ENCODE measurements around the gene NBAS. TPM values are rescaled to one million over a fixed set of nuclear protein-coding genes. Genes with fewer than 3 reads are reported as not detected.
"Not testable (repeated sequence)": the region's sequence is repeated elsewhere in the genome, so short reads cannot be mapped to it uniquely, and the experiment has no call there.

Gene NBAS
- total and polyA plus RNA-seq, 5 experiments from 2014 or later, result 19.0 to 35.0 (median 20.6) TPM

DNA sequence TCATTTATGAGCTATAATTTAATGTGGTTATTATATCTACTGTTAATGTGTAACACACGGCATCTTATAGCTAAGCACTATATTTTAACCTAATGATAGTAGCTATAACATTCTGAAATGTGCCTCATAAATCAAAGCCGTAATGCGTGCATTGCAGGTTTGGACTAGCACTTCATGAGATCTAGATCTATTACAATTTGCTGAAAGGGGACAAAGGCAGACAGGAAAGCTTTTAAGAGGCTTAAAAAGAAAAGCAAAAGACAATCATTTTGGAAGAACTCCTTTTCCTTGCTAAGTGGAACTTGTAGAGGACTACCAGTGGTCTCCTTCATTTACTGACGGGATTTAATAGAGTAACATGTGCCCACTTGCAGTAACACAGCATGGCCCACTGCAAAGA lies 213.1 kb downstream of the NBAS start:
- POLR2A ChIA-PET, result no interaction called here
- DNase-seq (no peak), ATAC-seq (no peak)
- peaks cover 0 to 9% (median 2%) of the 10 kb centered on the region in 4 donors for H3K4me1 Mint-ChIP-seq
- no peak overlapping the region for H3K27ac Mint-ChIP-seq
- H3K4me3 Mint-ChIP-seq, result no peak overlapping the region
- H3K9me3 Mint-ChIP-seq, result peaks cover 0 to 13% (median 2%) of the 10 kb centered on the region in 9 donors
- peaks cover 42 to 78% (median 73%) of the 10 kb centered on the region in 3 donors for H3K36me3 Mint-ChIP-seq
- no peaks in the 10 kb centered on the region for H3K27me3 Mint-ChIP-seq

DNA sequence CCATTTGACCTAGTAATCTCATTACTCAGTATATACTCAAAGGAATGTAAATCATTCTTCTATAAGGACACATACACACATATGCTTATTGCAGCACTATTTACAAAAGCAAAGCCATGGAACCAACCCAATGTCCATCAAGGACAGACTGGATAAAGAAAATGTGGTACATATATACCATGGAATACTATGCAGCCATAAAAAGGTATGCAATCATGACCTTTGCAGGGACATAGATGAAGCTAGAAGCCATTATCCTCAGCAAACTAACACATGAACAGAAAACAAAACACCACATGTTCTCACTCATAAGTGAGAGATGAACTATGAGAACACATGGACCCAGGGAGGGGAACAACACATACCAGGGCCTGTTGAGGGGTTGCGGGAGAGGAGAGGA lies 214.5 kb downstream of the NBAS start:
- no peak for DNase-seq
- POLR2A ChIA-PET, result no interaction called here
- Mint-ChIP-seq H3K9me3 (peaks cover 0 to 13% (median 2%) of the 10 kb centered on the region in 9 donors), H3K27me3 (no peaks in the 10 kb centered on the region), H3K4me3 (no peak overlapping the region), H3K36me3 (peaks cover 34 to 75% (median 66%) of the 10 kb centered on the region in 3 donors), H3K4me1 (peaks cover 0 to 9% (median 2%) of the 10 kb centered on the region in 4 donors), H3K27ac (peak overlapping the region in 1 of 10 donors; percentile 10)
- no peak for ATAC-seq

DNA sequence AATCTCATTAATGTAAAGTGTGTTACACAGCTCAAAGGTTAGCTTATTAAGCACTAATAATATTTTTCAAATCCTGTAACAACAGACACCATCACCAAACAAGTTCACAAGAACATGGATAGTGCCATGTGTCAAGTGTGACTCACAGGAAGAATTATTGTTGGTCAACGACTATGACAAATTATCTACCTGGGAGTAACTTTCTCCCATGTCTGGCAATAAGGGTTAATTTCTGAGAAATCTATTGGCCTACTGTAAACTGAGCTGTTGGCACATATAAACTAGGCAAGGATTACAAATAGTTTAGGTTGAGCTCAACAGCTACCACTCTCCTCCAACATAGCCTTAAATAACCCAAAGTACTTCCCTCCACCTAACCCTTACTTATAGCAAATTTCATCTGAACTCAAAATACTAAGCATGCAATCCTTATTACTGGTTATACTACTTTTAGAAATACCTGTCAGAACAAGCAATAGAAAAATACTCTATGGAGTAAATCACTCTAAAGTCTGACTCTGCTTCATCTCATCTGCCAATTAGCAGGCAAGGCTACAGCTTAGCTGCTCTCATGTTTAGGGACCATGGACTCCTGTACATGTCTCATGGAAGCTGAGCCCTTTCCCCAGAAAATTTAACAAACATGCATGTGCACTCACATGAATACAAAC lies 223.0 kb downstream of the NBAS start:
- H3K27me3 Mint-ChIP-seq, result no peaks in the 10 kb centered on the region
- H3K9me3 Mint-ChIP-seq, result peaks cover 0 to 1% (median 0%) of the 10 kb centered on the region in 9 donors
- no peak for ATAC-seq
- POLR2A ChIA-PET, result no interaction called here
- DNase-seq, result no peak
- no peak overlapping the region for H3K27ac Mint-ChIP-seq
- peaks cover 5 to 15% (median 11%) of the 10 kb centered on the region in 4 donors for H3K4me1 Mint-ChIP-seq
- no peak overlapping the region for H3K4me3 Mint-ChIP-seq
- peaks cover 21 to 60% (median 47%) of the 10 kb centered on the region in 3 donors for H3K36me3 Mint-ChIP-seq

DNA sequence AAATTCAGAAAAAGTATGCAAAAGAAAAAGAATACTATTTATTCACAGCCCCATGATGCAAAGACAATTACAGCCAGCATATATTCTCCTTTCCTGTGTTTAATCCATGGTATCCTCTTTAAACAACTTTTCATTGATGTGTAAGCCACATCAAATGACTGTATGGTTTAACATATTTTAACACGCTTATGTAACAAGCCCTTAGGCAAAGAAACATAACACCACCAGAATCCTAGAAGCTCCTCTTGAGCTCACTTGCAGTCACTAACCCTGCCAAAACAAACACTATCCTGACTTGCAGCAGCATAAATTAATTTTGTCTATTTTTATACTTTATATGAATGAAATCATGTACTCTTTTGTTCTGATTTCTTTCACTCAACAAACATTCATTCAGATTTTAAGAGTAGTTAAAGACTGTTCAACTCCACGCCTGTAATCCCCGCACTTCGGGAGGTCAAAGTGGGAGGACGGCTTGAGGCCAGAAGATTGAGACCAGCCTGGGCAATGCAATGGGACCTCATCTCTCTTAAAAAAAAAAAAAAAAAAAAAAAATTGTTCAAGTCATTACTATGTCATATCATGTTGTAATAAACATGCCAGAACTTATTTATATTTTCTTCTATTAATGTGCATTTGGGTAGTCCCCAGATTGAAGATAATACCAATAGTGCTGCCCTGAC lies 226.3 kb downstream of the NBAS start:
- Mint-ChIP-seq H3K27me3 (no peaks in the 10 kb centered on the region), H3K27ac (peak overlapping the region in 1 of 10 donors; percentile 6), H3K4me1 (peaks cover 5 to 11% (median 8%) of the 10 kb centered on the region in 4 donors), H3K9me3 (no peaks in the 10 kb centered on the region), H3K4me3 (no peak overlapping the region), H3K36me3 (peaks cover 7 to 47% (median 34%) of the 10 kb centered on the region in 3 donors)
- DNase-seq (no peak), ATAC-seq (no peak)
- POLR2A ChIA-PET, result no interaction called here

DNA sequence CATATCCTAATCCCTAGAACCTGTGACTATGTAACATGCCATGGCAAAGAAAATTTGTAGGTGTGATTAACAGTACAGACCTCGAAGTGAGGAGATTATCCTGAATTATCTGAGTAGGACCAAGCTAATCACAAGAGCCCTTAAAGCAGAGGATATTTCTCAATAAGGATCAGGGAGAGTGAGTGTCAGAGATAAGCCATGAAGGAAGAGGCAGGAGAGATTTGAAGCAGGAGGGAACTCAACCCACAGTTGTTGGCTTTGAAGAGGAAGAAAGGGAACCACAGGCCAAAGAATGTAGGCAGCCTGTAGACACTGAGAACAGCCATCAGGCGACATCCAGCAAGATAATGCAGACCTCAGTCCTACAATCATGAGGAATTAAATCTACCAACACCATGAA lies 229.3 kb downstream of the NBAS start:
- Mint-ChIP-seq H3K9me3 (no peaks in the 10 kb centered on the region), H3K27me3 (no peaks in the 10 kb centered on the region), H3K4me1 (peaks cover 4 to 7% (median 6%) of the 10 kb centered on the region in 4 donors), H3K36me3 (peaks cover 0 to 35% (median 33%) of the 10 kb centered on the region in 3 donors), H3K4me3 (no peak overlapping the region), H3K27ac (no peak overlapping the region)
- no peak for ATAC-seq
- DNase-seq, result no peak
- POLR2A ChIA-PET, result no interaction called here

GRCh38 chr2:15325296-15325695 lies 235.8 kb downstream of the NBAS start:
- Mint-ChIP-seq H3K36me3 (peaks cover 28 to 55% (median 53%) of the 10 kb centered on the region in 3 donors), H3K9me3 (peaks cover 0 to 19% (median 7%) of the 10 kb centered on the region in 9 donors), H3K4me3 (no peak overlapping the region), H3K27me3 (no peaks in the 10 kb centered on the region), H3K27ac (no peak overlapping the region), H3K4me1 (no peaks in the 10 kb centered on the region)
- ATAC-seq (no peak), DNase-seq (no peak)
- POLR2A ChIA-PET, result no interaction called here

DNA sequence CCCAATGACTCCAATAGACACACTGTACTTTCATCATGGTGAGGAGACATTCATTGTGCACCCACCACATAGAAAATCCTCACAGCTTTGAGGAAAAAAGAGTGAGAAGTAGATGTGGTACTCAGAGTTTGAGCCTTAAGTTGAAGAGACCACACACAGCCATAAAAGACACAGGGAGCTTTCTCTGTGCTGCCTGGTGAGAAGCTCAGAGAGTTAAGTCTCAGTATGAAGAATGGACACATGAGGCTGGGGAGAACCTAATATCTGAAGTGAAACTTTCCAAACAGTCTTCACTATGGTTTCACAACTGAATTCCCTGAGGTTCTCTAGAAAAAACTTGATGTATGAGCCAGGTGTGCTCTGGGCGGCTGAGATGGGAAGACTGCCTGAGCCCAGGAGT lies 237.9 kb downstream of the NBAS start:
- Mint-ChIP-seq H3K36me3 (peaks cover 49 to 76% (median 73%) of the 10 kb centered on the region in 3 donors), H3K27me3 (no peaks in the 10 kb centered on the region), H3K9me3 (peaks cover 10 to 39% (median 24%) of the 10 kb centered on the region in 9 donors), H3K4me3 (no peak overlapping the region), H3K4me1 (peaks cover 0 to 6% (median 6%) of the 10 kb centered on the region in 4 donors), H3K27ac (no peak overlapping the region)
- ATAC-seq (no peak), DNase-seq (no peak)
- POLR2A ChIA-PET, result no interaction called here

GRCh38 chr2:15321481-15321880 lies 239.7 kb downstream of the NBAS start:
- H3K27me3 Mint-ChIP-seq, POLR2A ChIA-PET, ATAC-seq, H3K27ac Mint-ChIP-seq, DNase-seq, H3K4me3 Mint-ChIP-seq: not testable (repeated sequence)
- Mint-ChIP-seq H3K9me3 (peaks cover 12 to 52% (median 37%) of the 10 kb centered on the region in 9 donors), H3K4me1 (peaks cover 10 to 18% (median 13%) of the 10 kb centered on the region in 4 donors), H3K36me3 (peaks cover 59 to 91% (median 84%) of the 10 kb centered on the region in 3 donors)

DNA sequence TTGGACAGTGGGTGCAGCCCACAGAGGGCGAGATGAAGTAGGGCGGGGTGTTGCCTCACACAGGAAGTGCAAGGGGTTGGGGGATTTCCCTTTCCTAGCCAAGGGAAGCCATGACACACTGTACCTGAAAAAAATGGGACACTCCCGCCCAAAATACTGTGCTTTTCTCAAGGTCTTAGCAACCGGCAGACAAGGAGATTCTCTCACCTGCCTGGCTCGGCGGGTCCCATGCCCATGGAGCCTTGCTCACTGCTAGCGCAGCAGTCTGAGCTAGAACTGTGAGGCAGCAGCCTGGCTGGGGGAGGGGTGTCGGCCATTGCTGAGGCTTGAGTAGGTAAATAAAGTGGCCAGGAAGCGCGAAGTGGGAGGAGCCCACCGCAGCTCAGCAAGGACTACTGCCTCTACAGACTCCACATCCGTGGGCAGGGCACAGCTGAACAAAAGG lies 244.7 kb downstream of the NBAS start:
- Mint-ChIP-seq H3K4me1 (peaks cover 25 to 40% (median 29%) of the 10 kb centered on the region in 4 donors), H3K9me3 (peaks cover 6 to 44% (median 34%) of the 10 kb centered on the region in 9 donors), H3K27ac (peak overlapping the region in 4 of 10 donors; percentile 32 to 61 (median 49)), H3K4me3 (peak overlapping the region in 2 of 10 donors; percentile 16 to 54), H3K36me3 (peaks cover 36 to 85% (median 71%) of the 10 kb centered on the region in 3 donors), H3K27me3 (no peaks in the 10 kb centered on the region)
- DNase-seq (no peak), ATAC-seq (no peak)
- POLR2A ChIA-PET, result no interaction called here

DNA sequence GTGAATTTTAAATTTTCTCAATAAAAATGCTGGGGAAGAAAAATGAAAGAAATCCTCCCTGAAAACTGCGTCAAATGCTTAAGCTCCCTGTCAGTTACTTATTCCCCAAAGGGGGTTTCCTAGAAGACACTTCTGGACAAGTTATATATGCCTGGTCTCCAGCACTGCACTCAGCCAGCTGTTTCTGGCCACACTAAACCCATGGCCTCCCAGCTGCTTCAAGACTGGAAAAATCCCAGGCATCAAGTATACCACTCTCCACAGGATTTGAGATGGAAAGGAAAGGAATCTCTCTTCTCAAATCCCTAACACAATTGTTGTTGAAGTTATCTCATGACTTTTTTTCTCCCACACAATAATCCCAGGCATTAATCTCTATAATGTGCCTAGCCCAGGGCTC lies 245.7 kb downstream of the NBAS start:
- DNase-seq (no peak), ATAC-seq (no peak)
- peak overlapping the region in 2 of 10 donors; percentile 66 to 74 for H3K27ac Mint-ChIP-seq
- POLR2A ChIA-PET, result no interaction called here
- no peak overlapping the region for H3K4me3 Mint-ChIP-seq
- H3K4me1 Mint-ChIP-seq, result peaks cover 26 to 42% (median 35%) of the 10 kb centered on the region in 4 donors
- no peaks in the 10 kb centered on the region for H3K27me3 Mint-ChIP-seq
- peaks cover 32 to 80% (median 70%) of the 10 kb centered on the region in 3 donors for H3K36me3 Mint-ChIP-seq
- peaks cover 5 to 36% (median 27%) of the 10 kb centered on the region in 9 donors for H3K9me3 Mint-ChIP-seq

DNA sequence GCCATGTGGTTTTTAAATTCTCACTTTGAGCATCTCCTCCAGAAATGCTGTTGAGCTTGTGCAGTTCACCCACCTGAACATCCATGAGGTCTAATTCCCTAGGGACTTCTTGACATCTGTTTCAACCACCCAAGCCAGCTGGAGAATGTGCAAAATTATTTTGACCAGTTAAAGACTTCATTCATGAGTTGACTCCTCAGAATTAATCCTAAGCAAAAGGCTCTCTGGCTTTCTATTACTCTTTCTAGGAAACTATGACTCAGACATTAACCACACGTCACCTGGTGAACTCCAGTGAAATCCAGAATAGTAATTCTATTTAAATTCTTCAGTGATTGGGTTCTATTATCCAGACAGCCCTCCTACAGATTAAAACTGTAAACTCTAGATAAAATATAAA lies 247.5 kb downstream of the NBAS start:
- H3K4me3 Mint-ChIP-seq, result no peak overlapping the region
- POLR2A ChIA-PET, result no interaction called here
- no peak for DNase-seq

GRCh38 chr2:15311926-15312325 lies 249.2 kb downstream of the NBAS start:
- no peaks in the 10 kb centered on the region for H3K27me3 Mint-ChIP-seq
- peak overlapping the region in 1 of 10 donors; percentile 3 for H3K4me3 Mint-ChIP-seq
- POLR2A ChIA-PET, result no interaction called here
- no peak for ATAC-seq
- DNase-seq, result no peak
- H3K9me3 Mint-ChIP-seq, result peaks cover 0 to 3% (median 0%) of the 10 kb centered on the region in 9 donors
- H3K36me3 Mint-ChIP-seq, result peaks cover 7 to 77% (median 62%) of the 10 kb centered on the region in 3 donors
- H3K27ac Mint-ChIP-seq, result peak overlapping the region; percentile 7 to 75 (median 36)
- H3K4me1 Mint-ChIP-seq, result peaks cover 14 to 36% (median 22%) of the 10 kb centered on the region in 4 donors

More for the DNA sequence above, 247.5 kb downstream of the NBAS start:
- peaks cover 15 to 77% (median 63%) of the 10 kb centered on the region in 3 donors for H3K36me3 Mint-ChIP-seq
- H3K9me3 Mint-ChIP-seq, result peaks cover 0 to 19% (median 14%) of the 10 kb centered on the region in 9 donors
- peak overlapping the region in 1 of 10 donors; percentile 9 for H3K27ac Mint-ChIP-seq
- H3K4me1 Mint-ChIP-seq, result peaks cover 23 to 42% (median 30%) of the 10 kb centered on the region in 4 donors
- no peak for ATAC-seq
- H3K27me3 Mint-ChIP-seq, result no peaks in the 10 kb centered on the region
